Loucy (cell line): ENCODE results near the gene FNDC1.

Experiments used
- H2AFZ ChIP-seq: fragments of 200-600 bp; sonication (generic); 2 replicates; pipeline ENCODE4 v1.6.0; 2016; ENCODE audit warnings: antibody characterized with exemption, mild to moderate bottlenecking, low read length, moderate library complexity
- H3F3A ChIP-seq: fragments of 200-600 bp; 2 replicates; pipeline ENCODE4 v1.6.0; 2016; ENCODE audit warnings: antibody characterized with exemption, low read depth, mild to moderate bottlenecking
- H3K27me3 ChIP-seq: fragments of 200-600 bp; sonication (generic); 2 replicates; pipeline ENCODE4 v1.6.1; 2014; ENCODE audit warnings: low read length, mild to moderate bottlenecking; ENCODE audit not compliant: insufficient read depth, poor library complexity, severe bottlenecking
- H3K36me3 ChIP-seq: fragments of 200-600 bp; sonication (generic); 2 replicates; pipeline ENCODE4 v1.6.1; 2016; ENCODE audit warnings: low read length; ENCODE audit not compliant: insufficient read depth
- H3K4me1 ChIP-seq: fragments of 200-600 bp; sonication (generic); 2 replicates; pipeline ENCODE4 v1.5.1; 2014; ENCODE audit warnings: low read length, mild to moderate bottlenecking; ENCODE audit not compliant: insufficient read depth, poor library complexity, severe bottlenecking
- H3K4me2 ChIP-seq: fragments of 200-600 bp; sonication (generic); 2 replicates; pipeline ENCODE4 v1.6.0; 2014; ENCODE audit warnings: antibody characterized with exemption, low read length, low read depth, mild to moderate bottlenecking; ENCODE audit not compliant: poor library complexity, severe bottlenecking
- H3K4me3 ChIP-seq: fragments of 200-600 bp; sonication (generic); 2 replicates; pipeline ENCODE4 v1.5.1; 2014; ENCODE audit warnings: low read length, mild to moderate bottlenecking, mixed read lengths; ENCODE audit not compliant: poor library complexity, severe bottlenecking
- H3K79me2 ChIP-seq: fragments of 200-600 bp; sonication (generic); 2 replicates; pipeline ENCODE4 v1.6.1; 2014; ENCODE audit warnings: low read length; ENCODE audit not compliant: insufficient read depth
- H3K9ac ChIP-seq: fragments of 200-600 bp; sonication (generic); 2 replicates; pipeline ENCODE4 v1.6.0; 2014; ENCODE audit warnings: mild to moderate bottlenecking, low read depth, low read length, moderate library complexity; ENCODE audit not compliant: poor library complexity, severe bottlenecking
- H3K9me2 ChIP-seq: fragments of 200-600 bp; sonication (generic); replicated peaks from 2 replicates; pipeline ENCODE4 v1.6.1; 2016; ENCODE audit warnings: low read depth, low read length, mixed read lengths
- H3K9me3 ChIP-seq: fragments of 200-600 bp; sonication (generic); 2 replicates; pipeline ENCODE4 v1.6.1; 2014; ENCODE audit warnings: mild to moderate bottlenecking, antibody characterized with exemption, low read length, low read depth; ENCODE audit not compliant: insufficient read depth
- H4K20me1 ChIP-seq: fragments of 200-600 bp; sonication (generic); 2 replicates; pipeline ENCODE4 v1.6.0; 2014; ENCODE audit warnings: antibody characterized with exemption, low read length, mild to moderate bottlenecking; ENCODE audit not compliant: insufficient read depth, poor library complexity, severe bottlenecking
- CTCF ChIP-seq: fragments of 200-600 bp; sonication (generic); conservative IDR thresholded peaks from 2 replicates; pipeline ENCODE4 v1.5.1; 2014; ENCODE audit warnings: mild to moderate bottlenecking, antibody characterized with exemption, low read length
- EZH2phosphoT487 ChIP-seq: fragments of 200-600 bp; IDR thresholded peaks from 2 replicates; pipeline ENCODE4 v1.6.1; 2018; ENCODE audit warnings: antibody characterized with exemption, mild to moderate bottlenecking, moderate library complexity, borderline replicate concordance

The FNDC1 gene

DNA sequence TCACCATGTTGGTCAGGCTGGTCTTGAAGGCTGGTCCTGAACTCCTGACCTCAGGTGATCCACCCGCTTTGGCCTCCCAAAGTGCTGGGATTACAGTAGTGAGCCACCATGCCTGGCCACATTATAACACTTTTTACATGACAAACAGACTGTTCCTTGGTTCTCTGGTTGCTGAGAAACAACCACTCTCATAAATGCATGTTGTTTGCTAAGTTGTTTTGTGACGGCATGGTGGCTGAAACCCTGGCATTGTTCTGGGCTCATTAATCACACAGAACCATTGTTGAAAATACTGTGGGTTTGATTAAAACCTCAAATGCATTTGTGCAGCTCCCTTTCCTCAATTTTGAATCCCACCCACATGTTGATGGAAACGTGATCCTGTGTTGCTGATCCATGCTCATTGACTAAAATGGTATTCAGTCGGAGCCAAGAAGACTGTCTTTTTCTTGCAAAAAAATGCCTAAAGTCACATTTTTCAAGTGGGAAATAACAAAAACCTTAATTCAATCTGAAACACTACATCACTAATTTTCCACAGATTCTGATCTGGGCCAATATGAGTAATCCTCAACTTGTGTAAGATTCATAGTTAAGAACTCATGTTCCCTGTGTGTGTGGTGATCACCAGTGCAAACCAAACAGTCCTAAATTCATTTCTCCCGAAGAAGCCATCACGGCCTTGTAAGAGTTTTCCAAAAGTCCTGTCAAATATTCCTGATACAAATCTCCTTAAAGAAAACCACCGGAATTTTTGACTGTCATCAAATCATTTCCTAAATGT, 132.8 kb downstream of the FNDC1 start:
- Histone ChIP-seq H3K27me3 (no peaks in the 10 kb centered on the region), H3K4me1 (no peaks in the 10 kb centered on the region), H3K9me2 (no peaks in the 10 kb centered on the region), H4K20me1 (no peaks in the 10 kb centered on the region), H3K4me2 (no peak overlapping the region), H3K9me3 (no peaks in the 10 kb centered on the region), H3F3A (no peaks in the 10 kb centered on the region), H3K4me3 (no peak overlapping the region), H3K36me3 (no peaks in the 10 kb centered on the region), H2AFZ (no peak overlapping the region), H3K79me2 (no peaks in the 10 kb centered on the region), H3K9ac (no peak overlapping the region)
- no peak for TF ChIP-seq CTCF

GRCh38 chr6:159302594-159302992, 133.4 kb downstream of the FNDC1 start:
- no peak overlapping the region for H3K9ac ChIP-seq
- no peaks in the 10 kb centered on the region for H3K27me3 ChIP-seq
- no peak overlapping the region for H3K4me3 ChIP-seq
- H3K4me1 ChIP-seq, result no peaks in the 10 kb centered on the region
- no peaks in the 10 kb centered on the region for H3K36me3 ChIP-seq
- no peaks in the 10 kb centered on the region for H3K79me2 ChIP-seq
- H4K20me1 ChIP-seq, result no peaks in the 10 kb centered on the region
- TF ChIP-seq CTCF, result no peak
- no peak overlapping the region for H2AFZ ChIP-seq
- H3K9me2 ChIP-seq, result no peaks in the 10 kb centered on the region
- no peak overlapping the region for H3K4me2 ChIP-seq
- no peaks in the 10 kb centered on the region for H3F3A ChIP-seq
- H3K9me3 ChIP-seq, result no peaks in the 10 kb centered on the region

- no peaks in the 10 kb centered on the region for H3K79me2 ChIP-seq
- H4K20me1 ChIP-seq, result no peaks in the 10 kb centered on the region
- no peak overlapping the region for H2AFZ ChIP-seq
- no peak overlapping the region for H3K9ac ChIP-seq
- no peaks in the 10 kb centered on the region for H3K27me3 ChIP-seq
- H3K9me3 ChIP-seq, result no peaks in the 10 kb centered on the region
- H3K4me1 ChIP-seq, result no peaks in the 10 kb centered on the region
- no peaks in the 10 kb centered on the region for H3K36me3 ChIP-seq
- no peaks in the 10 kb centered on the region for H3F3A ChIP-seq
- no peaks in the 10 kb centered on the region for H3K9me2 ChIP-seq
- TF ChIP-seq EZH2phosphoT487 (no peak), CTCF (no peak)
- H3K4me2 ChIP-seq, result no peak overlapping the region
- H3K4me3 ChIP-seq, result no peak overlapping the region
Measured at GRCh38 chr6:159303159-159303558, 134.0 kb downstream of the FNDC1 start.
